NCI-H69 (cell line): ENCODE data around the gene CCNE1.
A peak's percentile ranks its signal among the peaks of the same experiment; 100 is the strongest.
"Not testable (repeated sequence)": the region's sequence is repeated elsewhere in the genome, so short reads cannot be mapped to it uniquely, and the experiment has no call there.

Experiments
- DNase-seq: peaks from one replicate; lab custom pipeline; 2025; lab: John Stamatoyannopoulos, UW

Gene CCNE1

GRCh38 chr19:29787281-29787680, 24.5 kb upstream of the CCNE1 start:
- DNase-seq = peak; percentile 13

GRCh38 chr19:29789007-29789406, 22.8 kb upstream of the CCNE1 start:
- DNase-seq = no peak

- DNase-seq = no peak
These were observed 18.6 kb upstream of the CCNE1 start for GRCh38 chr19:29793116-29793727.

GRCh38 chr19:29794490-29794889, 17.3 kb upstream of the CCNE1 start:
- DNase-seq = not testable (repeated sequence)

- no peak for DNase-seq
These were observed 16.2 kb upstream of the CCNE1 start for GRCh38 chr19:29795461-29796172.

GRCh38 chr19:29796173-29796573, 15.6 kb upstream of the CCNE1 start:
- peak; percentile 14 for DNase-seq

GRCh38 chr19:29798774-29799497, 12.9 kb upstream of the CCNE1 start:
- DNase-seq = no peak

GRCh38 chr19:29800100-29800825, 11.5 kb upstream of the CCNE1 start:
- peak; percentile 14 for DNase-seq

- DNase-seq = not testable (repeated sequence)
These were observed 7.8 kb upstream of the CCNE1 start for GRCh38 chr19:29803951-29804350.

GRCh38 chr19:29804493-29804892, 7.3 kb upstream of the CCNE1 start:
- DNase-seq = no peak

- no peak for DNase-seq
These were observed 6.5 kb upstream of the CCNE1 start for GRCh38 chr19:29805031-29805965.

GRCh38 chr19:29806098-29806866, 5.5 kb upstream of the CCNE1 start:
- DNase-seq = peak; percentile 48

- DNase-seq = no peak
These were observed 4.6 kb upstream of the CCNE1 start for GRCh38 chr19:29807178-29807577.

- no peak for DNase-seq
These were observed 3.9 kb upstream of the CCNE1 start for GRCh38 chr19:29807870-29808405.

GRCh38 chr19:29809795-29810503, 1.8 kb upstream of the CCNE1 start:
- no peak for DNase-seq

GRCh38 chr19:29810504-29810871, 1.3 kb upstream of the CCNE1 start:
- peak; percentile 68 for DNase-seq

- DNase-seq = peak; percentile 36
These were observed 489 bp downstream of the CCNE1 start for GRCh38 chr19:29812080-29812880.

GRCh38 chr19:29812881-29813275, 1.1 kb downstream of the CCNE1 start:
- DNase-seq = no peak

- no peak for DNase-seq
These were observed 1.9 kb downstream of the CCNE1 start for GRCh38 chr19:29813642-29814041.
